ENCODE measurements around the gene TUBAL3.
"Not testable (repeated sequence)": the region's sequence is repeated elsewhere in the genome, so short reads cannot be mapped to it uniquely, and the experiment has no call there.

Gene TUBAL3

GRCh38 chr10:5412277-5412941, 7.8 kb upstream of the TUBAL3 start, which contains the start of gene NET1:
Gene NET1, plus strand, starts transcription at chr10:5412557. Its CDS starts 136 bp downstream, at chr10:5412693.
- H3K4me1 Mint-ChIP-seq (ENCODE audit: low read depth) = no peaks in the 10 kb centered on the region
- peak within 1 kb of the TSS; percentile 70 for H3K4me3 Mint-ChIP-seq
- no peaks in the 10 kb centered on the region for H3K36me3 Mint-ChIP-seq (ENCODE audit: low read depth)
- H3K9me3 Mint-ChIP-seq = peaks cover 7% of the 10 kb centered on the region
- H3K27ac Mint-ChIP-seq = no peak within 1 kb of the TSS
- intact Hi-C loops (cut with micrococcal nuclease) = loop anchor here (10.0 kb wide), 1 partner anchor 588 kb away; the partner anchor contains the start of gene AKR1E2
- peaks cover 8% of the 10 kb centered on the region for H3K27me3 Mint-ChIP-seq

GRCh38 chr10:5411941-5412276, 7.3 kb upstream of the TUBAL3 start:
- Mint-ChIP-seq H3K4me3 (peak overlapping the region; percentile 70), H3K27me3 (peaks cover 8% of the 10 kb centered on the region), H3K27ac (no peak overlapping the region), H3K36me3 (ENCODE audit: low read depth) (no peaks in the 10 kb centered on the region), H3K9me3 (peaks cover 7% of the 10 kb centered on the region), H3K4me1 (ENCODE audit: low read depth) (no peaks in the 10 kb centered on the region)
- intact Hi-C loops (cut with micrococcal nuclease) = loop anchor here (10.0 kb wide), 1 partner anchor 587 kb away; the partner anchor contains the start of gene AKR1E2

GRCh38 chr10:5410787-5411186, 6.2 kb upstream of the TUBAL3 start:
- H3K27ac Mint-ChIP-seq; H3K9me3 Mint-ChIP-seq; H3K4me3 Mint-ChIP-seq; H3K36me3 Mint-ChIP-seq (ENCODE audit: low read depth); H3K4me1 Mint-ChIP-seq (ENCODE audit: low read depth); H3K27me3 Mint-ChIP-seq: not testable (repeated sequence)
- intact Hi-C loops (cut with micrococcal nuclease) = loop anchor here (10.0 kb wide), 1 partner anchor 586 kb away; the partner anchor contains the start of gene AKR1E2

- no peaks in the 10 kb centered on the region for H3K4me1 Mint-ChIP-seq (ENCODE audit: low read depth)
- no peak overlapping the region for H3K4me3 Mint-ChIP-seq
- no peaks in the 10 kb centered on the region for H3K36me3 Mint-ChIP-seq (ENCODE audit: low read depth)
- H3K27ac Mint-ChIP-seq = no peak overlapping the region
- H3K27me3 Mint-ChIP-seq = peaks cover 8% of the 10 kb centered on the region
- H3K9me3 Mint-ChIP-seq = peaks cover 7% of the 10 kb centered on the region
- intact Hi-C loops (cut with micrococcal nuclease) = no loop called here
Measured at GRCh38 chr10:5406918-5407317, 2.3 kb upstream of the TUBAL3 start.

GRCh38 chr10:5402798-5403197, 1.8 kb downstream of the TUBAL3 start:
- no peaks in the 10 kb centered on the region for H3K9me3 Mint-ChIP-seq
- H3K4me1 Mint-ChIP-seq (ENCODE audit: low read depth) = peaks cover 1% of the 10 kb centered on the region
- no peak overlapping the region for H3K4me3 Mint-ChIP-seq
- peaks cover 4% of the 10 kb centered on the region for H3K27me3 Mint-ChIP-seq
- no peak overlapping the region for H3K27ac Mint-ChIP-seq
- intact Hi-C loops (cut with micrococcal nuclease) = no loop called here
- H3K36me3 Mint-ChIP-seq (ENCODE audit: low read depth) = no peaks in the 10 kb centered on the region

GRCh38 chr10:5400468-5401240, 4.0 kb downstream of the TUBAL3 start:
- H3K4me1 Mint-ChIP-seq (ENCODE audit: low read depth) = peaks cover 6% of the 10 kb centered on the region
- intact Hi-C loops (cut with micrococcal nuclease) = no loop called here
- no peaks in the 10 kb centered on the region for H3K36me3 Mint-ChIP-seq (ENCODE audit: low read depth)
- no peak overlapping the region for H3K4me3 Mint-ChIP-seq
- no peaks in the 10 kb centered on the region for H3K9me3 Mint-ChIP-seq
- H3K27ac Mint-ChIP-seq = no peak overlapping the region
- H3K27me3 Mint-ChIP-seq = peaks cover 6% of the 10 kb centered on the region

- Mint-ChIP-seq H3K27me3 (peaks cover 6% of the 10 kb centered on the region), H3K27ac (no peak overlapping the region), H3K4me3 (no peak overlapping the region), H3K36me3 (ENCODE audit: low read depth) (no peaks in the 10 kb centered on the region), H3K9me3 (no peaks in the 10 kb centered on the region), H3K4me1 (ENCODE audit: low read depth) (peaks cover 6% of the 10 kb centered on the region)
- intact Hi-C loops (cut with micrococcal nuclease) = no loop called here
Measured at GRCh38 chr10:5399332-5399731, 5.3 kb downstream of the TUBAL3 start.

GRCh38 chr10:5396556-5397300, 7.9 kb downstream of the TUBAL3 start:
- peaks cover 19% of the 10 kb centered on the region for H3K9me3 Mint-ChIP-seq
- no peak overlapping the region for H3K27ac Mint-ChIP-seq
- no peak overlapping the region for H3K4me3 Mint-ChIP-seq
- H3K4me1 Mint-ChIP-seq (ENCODE audit: low read depth) = peaks cover 6% of the 10 kb centered on the region
- peaks cover 6% of the 10 kb centered on the region for H3K27me3 Mint-ChIP-seq
- H3K36me3 Mint-ChIP-seq (ENCODE audit: low read depth) = no peaks in the 10 kb centered on the region
- intact Hi-C loops (cut with micrococcal nuclease) = no loop called here

- H3K27ac Mint-ChIP-seq = no peak overlapping the region
- H3K36me3 Mint-ChIP-seq (ENCODE audit: low read depth) = no peaks in the 10 kb centered on the region
- intact Hi-C loops (cut with micrococcal nuclease) = no loop called here
- H3K4me1 Mint-ChIP-seq (ENCODE audit: low read depth) = peaks cover 6% of the 10 kb centered on the region
- H3K27me3 Mint-ChIP-seq = peaks cover 6% of the 10 kb centered on the region
- H3K4me3 Mint-ChIP-seq = no peak overlapping the region
- peaks cover 34% of the 10 kb centered on the region for H3K9me3 Mint-ChIP-seq
Measured at GRCh38 chr10:5395168-5395567, 9.5 kb downstream of the TUBAL3 start.

- Mint-ChIP-seq H3K36me3 (ENCODE audit: low read depth) (no peaks in the 10 kb centered on the region), H3K27me3 (peaks cover 4% of the 10 kb centered on the region), H3K4me3 (no peak overlapping the region), H3K27ac (no peak overlapping the region), H3K4me1 (ENCODE audit: low read depth) (peaks cover 6% of the 10 kb centered on the region), H3K9me3 (peaks cover 44% of the 10 kb centered on the region)
- intact Hi-C loops (cut with micrococcal nuclease) = no loop called here
Measured at GRCh38 chr10:5393529-5393928, 11.1 kb downstream of the TUBAL3 start.

GRCh38 chr10:5391790-5392189, 12.8 kb downstream of the TUBAL3 start:
- H3K4me3 Mint-ChIP-seq = no peak overlapping the region
- H3K27me3 Mint-ChIP-seq = no peaks in the 10 kb centered on the region
- no peaks in the 10 kb centered on the region for H3K4me1 Mint-ChIP-seq (ENCODE audit: low read depth)
- H3K9me3 Mint-ChIP-seq = peaks cover 46% of the 10 kb centered on the region
- no peaks in the 10 kb centered on the region for H3K36me3 Mint-ChIP-seq (ENCODE audit: low read depth)
- intact Hi-C loops (cut with micrococcal nuclease) = no loop called here
- no peak overlapping the region for H3K27ac Mint-ChIP-seq

GRCh38 chr10:5390607-5391205, 13.9 kb downstream of the TUBAL3 start:
- Mint-ChIP-seq H3K27me3 (no peaks in the 10 kb centered on the region), H3K36me3 (ENCODE audit: low read depth) (no peaks in the 10 kb centered on the region), H3K4me1 (ENCODE audit: low read depth) (no peaks in the 10 kb centered on the region), H3K27ac (no peak overlapping the region), H3K4me3 (no peak overlapping the region), H3K9me3 (peaks cover 46% of the 10 kb centered on the region)
- intact Hi-C loops (cut with micrococcal nuclease) = no loop called here

- H3K36me3 Mint-ChIP-seq (ENCODE audit: low read depth) = no peaks in the 10 kb centered on the region
- H3K4me1 Mint-ChIP-seq (ENCODE audit: low read depth) = no peaks in the 10 kb centered on the region
- intact Hi-C loops (cut with micrococcal nuclease) = loop anchor here (10.0 kb wide), 1 partner anchor 292 kb away; the partner anchor contains the start of gene AKR1C3
- H3K27ac Mint-ChIP-seq = no peak overlapping the region
- peaks cover 31% of the 10 kb centered on the region for H3K9me3 Mint-ChIP-seq
- no peak overlapping the region for H3K4me3 Mint-ChIP-seq
- H3K27me3 Mint-ChIP-seq = no peaks in the 10 kb centered on the region
Measured at GRCh38 chr10:5387169-5387568, 17.5 kb downstream of the TUBAL3 start.
